Endothelial cell of umbilical vein (primary cell): ENCODE results near the gene PHAF1.

ENCODE experiments used
- CTCF ChIP-seq, 2 donors: IDR thresholded peaks; 1 replicate in 1 of 2; 2 replicates in 1 of 2; pipeline ENCODE4 v1.5.1; 2011; ENCODE audit warnings: low read length in 2 of 2, mild to moderate bottlenecking in 2 of 2, moderate library complexity in 2 of 2, control low read depth in 1 of 2, inconsistent platforms in 1 of 2, low read depth in 1 of 2; ENCODE audit not compliant: insufficient read depth in 1 of 2; ENCODE audit errors: extremely low read depth in 1 of 2
- MAX ChIP-seq: IDR thresholded peaks from 2 replicates; pipeline ENCODE4 v1.6.1; 2011; ENCODE audit not compliant: insufficient read depth, insufficient read length

GRCh38 chr16:67115639-67116038, 5.9 kb downstream of the PHAF1 start:
- TF ChIP-seq CTCF (IDR thresholded peaks at IDR 0.05; ENCODE audit: extremely low read depth in 1 of 2, insufficient read depth in 1 of 2, low read depth in 1 of 2, low read length in 2 of 2) (no peak), MAX (no peak)
